ENCODE results near the gene NMRK1. TPM values are rescaled to one million over a fixed set of nuclear protein-coding genes. Genes with fewer than 3 reads are reported as not detected.

Gene NMRK1
- total RNA-seq, 1 donor from 2014 or later, result 10.3 TPM

- no peaks in the 10 kb centered on the region for H3K36me3 ChIP-seq (ENCODE audit: control insufficient read depth, insufficient read depth, low read length)
- H3K27me3 ChIP-seq (ENCODE audit: control insufficient read depth, insufficient read depth, low read length), result no peaks in the 10 kb centered on the region
- no peak overlapping the region for H3K4me3 ChIP-seq (ENCODE audit: low read depth, low read length)
- DNase-seq (ENCODE audit: low read depth), result no peak
- TF ChIP-seq CTCF (IDR thresholded peaks at IDR 0.05; ENCODE audit: insufficient read depth, low read length, poor library complexity, severe bottlenecking), result no peak
These were observed 29.6 kb upstream of the NMRK1 start for GRCh38 chr9:75117564-75117963.

GRCh38 chr9:75116306-75116705 lies 28.4 kb upstream of the NMRK1 start:
- Histone ChIP-seq H3K27me3 (ENCODE audit: control insufficient read depth, insufficient read depth, low read length) (no peaks in the 10 kb centered on the region), H3K36me3 (ENCODE audit: control insufficient read depth, insufficient read depth, low read length) (no peaks in the 10 kb centered on the region), H3K4me3 (ENCODE audit: low read depth, low read length) (no peak overlapping the region)
- DNase-seq (ENCODE audit: low read depth), result no peak
- TF ChIP-seq CTCF (IDR thresholded peaks at IDR 0.05; ENCODE audit: insufficient read depth, low read length, poor library complexity, severe bottlenecking), result no peak

- no peak for TF ChIP-seq CTCF (IDR thresholded peaks at IDR 0.05; ENCODE audit: insufficient read depth, low read length, poor library complexity, severe bottlenecking)
- Histone ChIP-seq H3K27me3 (ENCODE audit: control insufficient read depth, insufficient read depth, low read length) (no peaks in the 10 kb centered on the region), H3K36me3 (ENCODE audit: control insufficient read depth, insufficient read depth, low read length) (no peaks in the 10 kb centered on the region), H3K4me3 (ENCODE audit: low read depth, low read length) (no peak overlapping the region)
- no peak for DNase-seq (ENCODE audit: low read depth)
These were observed 24.8 kb upstream of the NMRK1 start for GRCh38 chr9:75112789-75113188.

DNA sequence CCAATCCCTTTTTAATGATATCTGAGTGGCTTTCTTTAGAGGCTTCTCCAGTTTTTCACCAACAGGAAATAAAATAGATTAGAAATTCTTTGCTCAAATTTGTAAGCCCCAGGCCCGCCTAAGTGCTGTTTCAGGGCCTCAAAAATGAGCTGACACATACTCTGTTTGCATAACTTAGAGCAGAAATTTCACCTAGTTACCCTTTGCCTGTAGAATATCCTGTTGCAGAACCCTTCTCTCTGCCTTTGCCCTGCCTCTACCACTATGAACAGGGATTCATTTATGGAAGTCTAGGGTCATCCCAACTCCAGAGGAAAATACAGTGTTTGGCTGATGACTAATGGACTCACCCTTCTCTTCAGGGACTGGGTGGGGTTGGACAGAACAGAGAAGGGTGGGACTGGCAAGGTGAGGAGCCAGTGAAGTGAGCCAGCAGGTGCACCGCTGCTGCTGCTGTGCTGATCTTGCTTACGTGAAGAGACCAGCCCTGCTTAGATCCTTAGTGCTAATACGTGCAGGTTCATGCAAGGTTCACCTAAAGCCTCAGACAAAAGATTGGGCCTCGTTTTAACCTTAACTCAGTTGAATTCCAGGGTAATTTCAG lies 23.2 kb upstream of the NMRK1 start:
- Histone ChIP-seq H3K36me3 (ENCODE audit: control insufficient read depth, insufficient read depth, low read length) (no peaks in the 10 kb centered on the region), H3K4me3 (ENCODE audit: low read depth, low read length) (no peak overlapping the region), H3K27me3 (ENCODE audit: control insufficient read depth, insufficient read depth, low read length) (no peaks in the 10 kb centered on the region)
- no peak for DNase-seq (ENCODE audit: low read depth)
- TF ChIP-seq CTCF (IDR thresholded peaks at IDR 0.05; ENCODE audit: insufficient read depth, low read length, poor library complexity, severe bottlenecking), result no peak

GRCh38 chr9:75109210-75109839 lies 21.4 kb upstream of the NMRK1 start:
- no peaks in the 10 kb centered on the region for H3K27me3 ChIP-seq (ENCODE audit: control insufficient read depth, insufficient read depth, low read length)
- no peak for DNase-seq (ENCODE audit: low read depth)
- no peaks in the 10 kb centered on the region for H3K36me3 ChIP-seq (ENCODE audit: control insufficient read depth, insufficient read depth, low read length)
- no peak for TF ChIP-seq CTCF (IDR thresholded peaks at IDR 0.05; ENCODE audit: insufficient read depth, low read length, poor library complexity, severe bottlenecking)
- H3K4me3 ChIP-seq (ENCODE audit: low read depth, low read length), result no peak overlapping the region

DNA sequence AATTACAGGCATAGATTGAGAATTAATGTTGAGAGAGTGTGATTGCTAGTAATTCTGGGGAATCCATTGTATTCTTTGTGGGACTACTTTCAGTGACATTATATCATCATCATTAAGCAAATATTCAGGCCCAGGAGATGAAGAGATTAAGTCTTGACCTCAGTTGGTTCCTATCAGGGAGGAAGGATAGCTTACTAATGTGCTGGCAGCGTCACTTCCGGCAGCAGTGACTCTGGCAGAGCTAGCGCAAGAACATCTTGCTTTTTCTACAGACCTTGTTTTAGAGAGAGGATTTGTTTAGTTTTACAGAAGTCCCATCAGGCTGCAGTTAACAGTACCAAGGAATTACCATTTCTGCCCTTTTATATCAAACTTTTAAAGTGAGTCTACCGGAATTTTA lies 20.6 kb upstream of the NMRK1 start:
- Histone ChIP-seq H3K4me3 (ENCODE audit: low read depth, low read length) (no peak overlapping the region), H3K36me3 (ENCODE audit: control insufficient read depth, insufficient read depth, low read length) (no peaks in the 10 kb centered on the region), H3K27me3 (ENCODE audit: control insufficient read depth, insufficient read depth, low read length) (no peaks in the 10 kb centered on the region)
- DNase-seq (ENCODE audit: low read depth), result no peak
- no peak for TF ChIP-seq CTCF (IDR thresholded peaks at IDR 0.05; ENCODE audit: insufficient read depth, low read length, poor library complexity, severe bottlenecking)
